GM12891 (cell line): Measurements from ENCODE around the gene ZMIZ1.

Experiments used
- POLR2AphosphoS5 ChIP-seq: IDR thresholded peaks from 2 replicates; pipeline ENCODE4 v1.6.1; 2011; ENCODE audit warnings: low read depth, low read length, control low read depth
- TAF1 ChIP-seq: IDR thresholded peaks from 2 replicates; pipeline ENCODE4 v1.6.1; 2011; ENCODE audit warnings: low read depth, low read length, control low read depth

- TF ChIP-seq TAF1 (no peak), POLR2AphosphoS5 (no peak)
Measured at GRCh38 chr10:79118286-79119202, 49.8 kb downstream of the ZMIZ1 start.
